HG03095 (cell line): ENCODE data around the gene AOPEP.
"Not testable (repeated sequence)": the region's sequence is repeated elsewhere in the genome, so short reads cannot be mapped to it uniquely, and the experiment has no call there.

Experiments used
- ATAC-seq: cut with Tn5 transposase; IDR thresholded peaks from one replicate; pipeline ENCODE4 v1.9.1; 2021; ENCODE audit warnings: moderate library complexity; ENCODE audit not compliant: unreplicated experiment

Gene AOPEP

GRCh38 chr9:94927048-94927761 is 200.7 kb downstream of the AOPEP start:
- no peak for ATAC-seq

- ATAC-seq, result no peak
Observed at GRCh38 chr9:94927762-94928670, 201.5 kb downstream of the AOPEP start.

- no peak for ATAC-seq
Observed at GRCh38 chr9:94928691-94929368, 202.3 kb downstream of the AOPEP start.

GRCh38 chr9:94929369-94929756 is 202.9 kb downstream of the AOPEP start:
- ATAC-seq, result no peak

GRCh38 chr9:94931036-94931633 is 204.6 kb downstream of the AOPEP start:
- ATAC-seq, result no peak

GRCh38 chr9:94931740-94932139 is 205.2 kb downstream of the AOPEP start:
- ATAC-seq, result no peak

GRCh38 chr9:94932652-94933510 is 206.4 kb downstream of the AOPEP start:
- ATAC-seq, result no peak

GRCh38 chr9:94933511-94933828 is 207.0 kb downstream of the AOPEP start:
- no peak for ATAC-seq

- ATAC-seq, result no peak
Observed at GRCh38 chr9:94934816-94935328, 208.4 kb downstream of the AOPEP start.

- ATAC-seq, result no peak
Observed at GRCh38 chr9:94935396-94935795, 208.9 kb downstream of the AOPEP start.

GRCh38 chr9:94936419-94936818 is 209.9 kb downstream of the AOPEP start:
- no peak for ATAC-seq

GRCh38 chr9:94937214-94937903 is 210.9 kb downstream of the AOPEP start:
- ATAC-seq, result no peak

GRCh38 chr9:94938384-94938783 is 211.9 kb downstream of the AOPEP start:
- ATAC-seq, result no peak

GRCh38 chr9:94940296-94940695 is 213.8 kb downstream of the AOPEP start:
- not testable (repeated sequence) for ATAC-seq

- ATAC-seq, result no peak
Observed at GRCh38 chr9:94941211-94941875, 214.8 kb downstream of the AOPEP start.

- ATAC-seq, result no peak
Observed at GRCh38 chr9:94944626-94945025, 218.1 kb downstream of the AOPEP start.

GRCh38 chr9:94945197-94946144 is 219.0 kb downstream of the AOPEP start:
- no peak for ATAC-seq

- ATAC-seq, result no peak
Observed at GRCh38 chr9:94946256-94946655, 219.8 kb downstream of the AOPEP start.
